Ectodermal cell (in vitro differentiated cells): ENCODE measurements around the gene SYNGR3.
"Not testable (repeated sequence)": the region's sequence is repeated elsewhere in the genome, so short reads cannot be mapped to it uniquely, and the experiment has no call there.

Experiments used
- H3K27ac ChIP-seq: 2 replicates; pipeline ENCODE4 v1.7.0; 2013; ENCODE audit warnings: mild to moderate bottlenecking, low read depth, low read length; ENCODE audit not compliant: insufficient read depth, poor library complexity, severe bottlenecking
- H3K27me3 ChIP-seq: 2 replicates; pipeline ENCODE4 v1.7.0; 2013; ENCODE audit warnings: mild to moderate bottlenecking, low read length; ENCODE audit not compliant: insufficient read depth, control insufficient read depth, poor library complexity, severe bottlenecking
- H3K36me3 ChIP-seq: one replicate; pipeline ENCODE4 v1.7.0; 2013; ENCODE audit warnings: low read length; ENCODE audit not compliant: control insufficient read depth, insufficient read depth
- H3K4me1 ChIP-seq: one replicate; pipeline ENCODE4 v1.7.0; 2013; ENCODE audit warnings: low read length; ENCODE audit not compliant: control insufficient read depth, insufficient read depth
- H3K4me3 ChIP-seq: 2 replicates; pipeline ENCODE4 v1.7.0; 2013; ENCODE audit warnings: low read depth, low read length, control low read depth; ENCODE audit not compliant: insufficient read depth
- H3K9me3 ChIP-seq: 2 replicates; pipeline ENCODE4 v1.7.0; 2013; ENCODE audit warnings: mild to moderate bottlenecking, low read length, moderate library complexity; ENCODE audit not compliant: control insufficient read depth
- WGBS, 2 experiments: methylation state at CpG; one replicate each; pipeline ENCODE4 v1.1.7; 2013; ENCODE audit warnings: missing lambda C conversion rate in 2 of 2; 5-methylcytosine and 5-hydroxymethylcytosine counted together

Gene SYNGR3

DNA sequence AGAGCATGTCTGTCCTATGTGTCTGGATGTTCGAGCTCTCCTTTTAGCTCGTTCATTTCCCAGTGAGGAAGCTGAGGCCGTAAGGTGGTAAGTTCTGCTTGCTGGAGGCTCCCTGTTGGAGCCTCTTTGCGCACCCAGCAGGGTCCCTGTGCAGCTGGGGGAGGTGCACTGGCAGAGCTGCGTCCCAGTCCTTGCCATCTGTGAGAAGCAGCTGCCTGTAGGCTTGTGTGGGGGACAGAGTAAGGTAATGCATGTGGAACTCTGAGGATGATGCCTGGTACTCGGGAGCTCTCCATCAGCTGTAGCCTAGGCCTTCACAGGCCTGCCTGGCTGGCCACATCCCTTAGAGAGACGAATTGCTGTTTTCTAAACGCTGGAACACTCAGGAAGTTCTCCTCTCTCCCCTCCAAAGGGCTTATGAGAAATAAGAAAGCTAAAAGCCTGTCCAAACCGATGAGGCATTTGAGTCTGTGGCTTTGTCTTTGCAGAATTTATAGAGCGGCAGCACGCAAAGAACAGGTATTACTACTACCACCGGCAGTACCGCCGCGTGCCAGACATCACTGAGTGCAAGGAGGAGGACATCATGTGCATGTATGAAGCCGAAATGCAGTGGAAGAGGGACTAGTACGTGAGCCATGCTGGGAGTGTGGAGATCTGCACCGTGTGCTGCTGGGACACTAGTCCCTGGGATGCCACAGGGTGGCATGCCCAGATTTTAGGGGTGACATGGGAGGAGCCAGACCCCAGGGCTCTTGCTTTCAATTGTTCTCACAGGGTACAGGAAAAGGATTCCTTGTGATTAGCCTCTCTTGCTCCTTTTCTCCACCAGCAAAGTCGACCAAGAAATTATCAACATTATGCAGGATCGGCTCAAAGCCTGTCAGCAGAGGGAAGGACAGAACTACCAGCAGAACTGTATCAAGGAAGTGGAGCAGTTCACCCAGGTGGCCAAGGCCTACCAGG lies 28.8 kb upstream of the SYNGR3 start:
- Histone ChIP-seq H3K27me3 (peaks cover 4% of the 10 kb centered on the region), H3K4me1 (peaks cover 25% of the 10 kb centered on the region), H3K27ac (peak overlapping the region; percentile 27), H3K9me3 (no peaks in the 10 kb centered on the region), H3K4me3 (peak overlapping the region; percentile 93), H3K36me3 (peaks cover 5% of the 10 kb centered on the region)
- WGBS, 2 experiments, result 59 to 61% methylated on average over 20 of the region's 20 CpGs

DNA sequence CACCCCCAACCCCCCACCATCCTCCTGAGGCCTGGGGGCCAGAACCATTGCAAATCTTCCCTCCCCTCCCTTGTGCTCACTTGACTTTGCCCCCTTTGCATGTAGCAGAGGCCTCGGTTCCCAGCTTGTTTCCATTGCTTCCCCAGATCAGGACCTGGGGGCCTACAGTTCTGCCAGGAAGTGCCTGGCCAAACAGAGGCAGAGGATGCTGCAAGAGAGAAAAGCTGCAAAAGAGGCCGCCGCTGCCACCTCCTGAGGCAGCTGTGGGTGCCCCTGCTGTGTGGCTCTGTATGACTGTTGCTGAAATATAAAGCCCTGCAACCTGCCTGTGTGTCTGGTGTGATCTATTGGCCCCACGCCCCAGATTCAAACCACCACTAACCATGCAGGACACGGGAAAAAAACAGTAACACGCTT lies 28.1 kb upstream of the SYNGR3 start:
- Histone ChIP-seq H3K4me3 (no peak overlapping the region), H3K27me3 (peaks cover 4% of the 10 kb centered on the region), H3K4me1 (peaks cover 25% of the 10 kb centered on the region), H3K36me3 (peaks cover 5% of the 10 kb centered on the region), H3K27ac (no peak overlapping the region), H3K9me3 (no peaks in the 10 kb centered on the region)
- WGBS, 2 experiments, result 69 to 70% methylated on average over 6 of the region's 6 CpGs

DNA sequence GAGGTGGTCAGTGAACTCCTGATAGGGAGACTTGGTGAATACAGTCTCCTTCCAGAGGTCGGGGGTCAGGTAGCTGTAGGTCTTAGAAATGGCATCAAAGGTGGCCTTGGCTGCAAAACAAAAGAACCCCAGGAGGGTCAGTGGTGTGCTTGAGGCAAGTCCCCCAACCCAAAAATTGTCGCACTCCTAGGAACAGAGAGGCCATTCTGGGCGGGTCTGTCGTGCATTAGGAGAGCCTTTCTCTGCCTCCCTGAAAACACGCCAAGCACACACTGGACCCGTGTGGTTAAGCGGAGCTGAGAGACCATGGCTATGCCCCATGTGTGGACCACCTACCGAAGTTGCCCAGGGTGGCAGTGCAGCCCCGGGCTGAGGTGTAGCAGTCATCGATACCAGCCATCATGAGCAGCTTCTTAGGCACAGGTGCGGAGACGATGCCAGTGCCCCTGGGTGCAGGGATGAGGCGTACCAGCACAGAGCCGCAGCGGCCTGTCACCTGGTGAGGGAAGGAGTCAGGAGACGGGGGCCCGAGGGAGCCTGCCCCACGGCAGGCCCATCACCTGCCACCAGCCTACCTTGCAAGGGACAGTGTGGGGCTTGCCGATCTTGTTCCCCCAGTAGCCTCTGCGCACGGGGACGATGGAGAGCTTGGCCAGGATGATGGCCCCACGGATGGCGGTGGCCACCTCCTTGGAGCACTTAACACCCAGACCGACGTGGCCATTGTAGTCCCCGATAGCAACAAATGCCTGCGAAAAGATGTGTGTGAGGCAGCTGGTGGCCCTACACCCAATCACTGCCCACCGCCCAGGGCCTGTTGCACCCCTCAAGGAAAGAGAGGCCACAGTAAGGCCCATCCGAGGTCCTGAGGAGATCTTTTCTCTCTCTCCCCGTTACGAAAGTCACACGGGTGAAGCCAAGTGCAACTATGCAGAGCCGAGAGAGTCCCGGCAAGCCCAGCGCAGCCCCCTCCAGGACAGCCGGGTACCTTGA lies 27.3 kb upstream of the SYNGR3 start:
- H3K36me3 ChIP-seq, H3K4me3 ChIP-seq, H3K27me3 ChIP-seq, H3K9me3 ChIP-seq: not testable (repeated sequence)
- H3K4me1 ChIP-seq, result peaks cover 25% of the 10 kb centered on the region
- WGBS, 2 experiments, result 90 to 91% methylated on average over 37 of the region's 37 CpGs
- H3K27ac ChIP-seq, result peak overlapping the region; percentile 60

DNA sequence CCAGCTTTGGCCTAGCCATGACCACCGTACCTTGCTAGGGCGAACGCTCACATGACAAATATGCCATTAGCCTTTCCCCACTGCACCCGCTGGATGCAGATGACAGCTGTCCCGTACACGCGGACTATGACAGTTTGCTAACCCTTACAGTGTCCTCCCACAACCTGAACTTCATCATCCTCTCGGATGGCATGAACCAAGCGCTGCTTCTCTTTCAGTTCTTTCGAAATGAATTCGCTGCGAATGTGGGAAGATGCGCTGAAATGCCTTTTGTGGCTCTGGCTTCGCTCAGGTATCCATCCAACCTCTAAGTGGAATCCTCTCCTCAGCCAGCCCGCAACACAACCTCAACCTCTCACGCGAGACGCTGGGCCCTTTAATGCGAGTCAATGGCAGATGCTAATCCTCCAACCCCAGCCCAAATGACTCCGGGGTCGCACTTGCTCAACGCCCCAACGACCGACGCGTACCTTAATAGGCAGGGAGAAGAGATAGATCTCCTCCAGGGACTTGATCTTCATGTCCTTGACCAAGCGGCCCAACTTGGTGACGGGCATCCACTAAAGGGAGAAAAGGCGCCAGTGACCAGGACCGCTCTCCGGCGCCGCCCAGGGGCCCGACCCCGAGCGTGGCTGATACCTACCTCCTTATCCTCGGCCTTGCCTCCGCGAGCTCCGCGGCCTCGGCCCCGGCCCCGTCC lies 25.8 kb upstream of the SYNGR3 start:
- H3K4me3 ChIP-seq, result peak overlapping the region; percentile 90
- peaks cover 25% of the 10 kb centered on the region for H3K4me1 ChIP-seq
- peaks cover 1% of the 10 kb centered on the region for H3K27me3 ChIP-seq
- WGBS, 2 experiments, result 2 to 3% methylated on average over 44 of the region's 44 CpGs
- peaks cover 5% of the 10 kb centered on the region for H3K36me3 ChIP-seq
- H3K27ac ChIP-seq, result peak overlapping the region; percentile 91
- H3K9me3 ChIP-seq, result no peaks in the 10 kb centered on the region

GRCh38 chr16:1964506-1965395 lies 25.0 kb upstream of the SYNGR3 start, which contains the start of gene RPS2:
Gene RPS2, minus strand, starts transcription at chr16:1964826. Its CDS starts 201 bp downstream, at chr16:1964625.
- 0% methylated on average over 97 of the region's 97 CpGs for WGBS, 2 experiments
- Histone ChIP-seq H3K27me3 (no peaks in the 10 kb centered on the region), H3K4me1 (peaks cover 25% of the 10 kb centered on the region), H3K9me3 (no peaks in the 10 kb centered on the region), H3K27ac (peak within 1 kb of the TSS; percentile 91), H3K4me3 (peak within 1 kb of the TSS; percentile 90), H3K36me3 (peaks cover 5% of the 10 kb centered on the region)

DNA sequence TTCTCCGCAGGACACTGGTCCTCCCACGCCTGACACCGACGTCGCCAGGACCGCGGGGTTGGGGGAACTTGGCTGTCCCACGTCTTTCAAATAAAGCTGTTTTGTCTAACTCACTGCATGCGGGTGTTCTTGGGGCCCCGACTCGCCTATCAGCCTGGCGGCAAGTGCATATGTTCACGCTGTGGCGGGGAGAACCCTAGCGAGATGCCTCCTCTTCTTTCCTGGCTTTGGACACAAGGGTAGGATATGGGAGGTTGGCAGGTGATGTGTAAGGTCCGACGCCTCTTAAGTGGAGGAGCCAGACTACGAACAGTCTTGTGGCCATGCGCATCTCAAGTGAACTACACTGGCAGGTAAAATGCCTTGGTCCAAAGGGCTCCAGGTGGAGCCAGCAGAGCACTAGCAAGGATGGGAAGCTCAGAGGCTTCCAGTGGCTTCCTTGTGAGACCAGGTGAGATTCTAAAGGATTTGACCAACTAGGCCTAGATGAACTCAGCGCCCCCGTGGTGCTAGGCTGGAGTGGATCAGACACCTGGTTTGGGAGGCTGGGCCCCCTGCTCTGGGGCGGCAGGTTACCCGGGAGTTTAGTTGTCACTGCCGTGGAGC lies 24.3 kb upstream of the SYNGR3 start:
- WGBS, 2 experiments, result 26 to 27% methylated on average over 24 of the region's 24 CpGs
- Histone ChIP-seq H3K9me3 (no peaks in the 10 kb centered on the region), H3K4me1 (peaks cover 24% of the 10 kb centered on the region), H3K27ac (peak overlapping the region; percentile 77), H3K4me3 (peak overlapping the region; percentile 90), H3K36me3 (peaks cover 5% of the 10 kb centered on the region), H3K27me3 (no peaks in the 10 kb centered on the region)

- Histone ChIP-seq H3K27ac (no peak within 1 kb of the TSS), H3K27me3 (no peaks in the 10 kb centered on the region), H3K4me1 (peaks cover 16% of the 10 kb centered on the region), H3K9me3 (no peaks in the 10 kb centered on the region), H3K36me3 (peaks cover 5% of the 10 kb centered on the region), H3K4me3 (peak within 1 kb of the TSS; percentile 90)
- WGBS, 2 experiments, result 93 to 94% methylated on average over 6 of the region's 6 CpGs
These were observed 23.3 kb upstream of the SYNGR3 start, which contains the start of gene RNF151 for GRCh38 chr16:1966460-1966859. Gene RNF151, plus strand, starts transcription at chr16:1966856. Its CDS starts 26 bp downstream, at chr16:1966882.

DNA sequence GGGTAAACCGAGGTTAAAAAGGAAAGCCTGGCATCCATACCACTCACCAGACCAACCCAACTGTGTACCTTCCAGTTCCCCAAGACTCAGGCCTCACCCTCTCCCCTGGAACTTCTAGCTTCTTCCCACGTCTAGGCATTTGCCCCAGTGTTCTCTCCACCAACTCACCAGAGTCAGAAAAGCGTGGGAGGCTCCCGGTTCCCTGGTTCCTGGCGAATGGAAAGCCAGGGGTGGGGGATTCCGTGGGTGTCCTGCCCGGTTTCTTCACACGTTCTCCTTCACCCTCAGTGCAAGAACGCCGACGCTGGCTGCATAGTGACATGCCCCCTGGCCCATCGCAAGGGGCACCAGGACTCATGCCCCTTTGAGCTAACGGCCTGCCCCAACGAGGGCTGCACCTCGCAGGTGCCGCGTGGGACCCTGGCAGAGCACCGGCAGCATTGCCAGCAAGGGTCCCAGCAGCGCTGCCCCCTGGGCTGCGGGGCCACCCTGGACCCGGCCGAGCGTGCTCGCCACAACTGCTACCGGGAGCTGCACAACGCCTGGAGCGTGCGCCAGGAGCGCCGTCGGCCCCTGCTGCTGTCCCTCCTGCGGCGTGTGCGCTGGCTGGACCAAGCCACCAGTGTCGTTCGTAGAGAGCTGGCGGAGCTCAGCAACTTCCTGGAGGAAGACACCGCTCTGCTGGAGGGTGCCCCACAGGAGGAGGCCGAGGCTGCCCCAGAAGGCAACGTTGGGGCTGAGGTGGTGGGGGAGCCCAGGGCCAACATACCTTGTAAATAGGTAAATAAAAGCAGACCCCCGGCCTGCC lies 21.4 kb upstream of the SYNGR3 start:
- no peak overlapping the region for H3K4me3 ChIP-seq
- WGBS, 2 experiments, result 91 to 94% methylated on average over 41 of the region's 41 CpGs
- H3K36me3 ChIP-seq, result no peaks in the 10 kb centered on the region
- H3K27me3 ChIP-seq, result no peaks in the 10 kb centered on the region
- peaks cover 14% of the 10 kb centered on the region for H3K4me1 ChIP-seq
- H3K27ac ChIP-seq, result no peak overlapping the region
- no peaks in the 10 kb centered on the region for H3K9me3 ChIP-seq
